ENCODE data around the gene FANCE.

Gene FANCE, protein sequence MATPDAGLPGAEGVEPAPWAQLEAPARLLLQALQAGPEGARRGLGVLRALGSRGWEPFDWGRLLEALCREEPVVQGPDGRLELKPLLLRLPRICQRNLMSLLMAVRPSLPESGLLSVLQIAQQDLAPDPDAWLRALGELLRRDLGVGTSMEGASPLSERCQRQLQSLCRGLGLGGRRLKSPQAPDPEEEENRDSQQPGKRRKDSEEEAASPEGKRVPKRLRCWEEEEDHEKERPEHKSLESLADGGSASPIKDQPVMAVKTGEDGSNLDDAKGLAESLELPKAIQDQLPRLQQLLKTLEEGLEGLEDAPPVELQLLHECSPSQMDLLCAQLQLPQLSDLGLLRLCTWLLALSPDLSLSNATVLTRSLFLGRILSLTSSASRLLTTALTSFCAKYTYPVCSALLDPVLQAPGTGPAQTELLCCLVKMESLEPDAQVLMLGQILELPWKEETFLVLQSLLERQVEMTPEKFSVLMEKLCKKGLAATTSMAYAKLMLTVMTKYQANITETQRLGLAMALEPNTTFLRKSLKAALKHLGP

DNA sequence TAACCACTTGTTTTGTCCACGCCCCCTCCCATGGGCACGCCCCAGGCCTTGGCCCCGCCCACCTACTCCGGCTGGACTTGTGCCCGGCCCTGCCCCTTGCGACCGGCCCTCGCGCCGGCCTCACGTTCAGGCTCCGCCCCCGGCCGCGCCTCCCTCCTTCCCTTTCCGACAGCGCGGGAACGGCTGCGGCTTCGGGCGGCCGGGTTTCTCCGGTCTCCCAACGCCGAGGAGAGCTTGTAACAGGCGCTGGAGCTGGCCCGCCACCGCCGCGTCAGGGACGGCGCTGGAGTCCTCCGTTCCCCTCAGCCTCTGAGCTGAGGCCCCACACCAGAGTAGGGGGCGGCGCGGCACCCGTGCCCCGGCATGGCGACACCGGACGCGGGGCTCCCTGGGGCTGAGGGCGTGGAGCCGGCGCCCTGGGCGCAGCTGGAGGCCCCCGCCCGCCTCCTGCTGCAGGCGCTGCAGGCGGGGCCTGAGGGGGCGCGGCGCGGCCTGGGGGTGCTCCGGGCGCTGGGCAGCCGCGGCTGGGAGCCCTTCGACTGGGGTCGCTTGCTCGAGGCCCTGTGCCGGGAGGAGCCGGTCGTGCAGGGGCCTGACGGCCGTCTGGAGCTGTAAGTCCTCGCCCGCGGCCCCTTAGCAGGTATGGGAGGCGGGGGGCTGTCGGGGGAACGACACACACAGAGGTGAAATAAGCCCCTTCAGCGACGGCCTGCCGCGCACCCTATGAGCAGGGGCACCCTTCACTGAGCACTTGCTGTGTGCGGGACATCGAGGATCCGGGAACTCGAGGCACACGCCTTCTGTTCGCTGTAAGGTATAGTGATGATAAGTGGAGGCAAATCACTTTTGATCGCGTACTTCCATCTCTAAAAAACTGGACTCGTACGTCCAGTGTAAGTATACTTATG lies at the start of gene FANCE:
Gene FANCE (plus strand): TSS at position 156 of the 908 bp plus-strand sequence. CDS start 208 bp downstream, at position 364.
- DNase-seq = peak; percentile 92

DNA sequence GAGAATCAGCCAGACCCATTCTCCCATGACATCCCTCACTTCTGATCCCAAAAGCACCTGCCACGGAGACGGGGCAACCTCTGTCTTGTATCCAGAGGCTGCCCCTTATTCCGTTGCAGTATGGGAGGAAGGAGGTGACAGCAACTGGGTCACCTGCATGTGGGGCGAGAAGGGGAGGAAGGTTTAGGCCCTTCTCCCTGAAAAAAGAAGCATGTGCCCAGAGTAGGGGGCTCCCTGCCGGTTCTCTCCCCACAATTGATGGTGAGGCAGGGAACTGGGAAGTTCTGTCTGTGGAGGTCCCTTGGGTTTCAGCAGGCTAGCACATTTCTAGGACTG lies 49.3 kb upstream of the FANCE start:
- no peak for DNase-seq

DNA sequence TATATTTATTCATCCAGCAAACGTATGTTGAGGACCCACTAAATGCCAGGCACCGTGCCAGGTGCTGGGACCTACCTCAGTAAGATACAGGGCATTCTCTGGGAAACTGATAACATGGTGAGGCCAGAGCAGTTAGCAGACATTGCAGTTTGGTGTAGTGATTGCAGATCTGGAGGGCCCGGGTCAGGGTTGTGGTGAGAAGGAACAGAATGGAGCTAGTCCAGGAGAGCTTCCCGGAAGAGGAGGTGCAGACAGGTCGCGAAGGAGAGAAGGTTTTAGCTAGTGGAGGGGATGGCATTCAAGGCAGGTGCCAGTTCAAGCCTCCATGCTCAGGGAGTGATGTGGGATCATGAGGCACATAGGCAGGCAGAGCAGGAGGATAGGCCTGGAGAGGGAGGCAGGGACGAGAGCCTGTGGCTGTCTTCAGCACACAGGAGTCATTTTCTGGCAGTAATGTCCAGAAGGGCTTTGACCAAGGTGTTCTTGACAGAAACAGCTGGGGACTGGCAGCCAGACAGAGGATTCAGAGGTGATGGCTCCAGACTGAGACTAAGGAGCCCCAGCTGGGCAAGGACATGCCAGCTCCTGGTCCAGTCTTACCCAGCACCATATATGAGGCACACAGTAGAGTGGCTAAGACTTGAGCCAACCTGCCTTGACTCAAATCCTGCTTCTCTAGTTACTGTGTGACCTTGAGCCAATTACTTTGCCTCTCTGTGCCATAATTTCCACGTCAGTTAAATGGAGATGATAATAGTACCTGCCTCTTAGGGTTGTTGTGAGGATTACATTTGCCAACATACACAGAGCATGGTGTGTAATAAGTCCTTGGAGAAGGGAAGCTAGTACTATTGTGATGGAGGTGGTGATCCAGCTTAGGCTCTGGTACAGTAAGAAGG lies 48.3 kb upstream of the FANCE start:
- no peak for DNase-seq

DNA sequence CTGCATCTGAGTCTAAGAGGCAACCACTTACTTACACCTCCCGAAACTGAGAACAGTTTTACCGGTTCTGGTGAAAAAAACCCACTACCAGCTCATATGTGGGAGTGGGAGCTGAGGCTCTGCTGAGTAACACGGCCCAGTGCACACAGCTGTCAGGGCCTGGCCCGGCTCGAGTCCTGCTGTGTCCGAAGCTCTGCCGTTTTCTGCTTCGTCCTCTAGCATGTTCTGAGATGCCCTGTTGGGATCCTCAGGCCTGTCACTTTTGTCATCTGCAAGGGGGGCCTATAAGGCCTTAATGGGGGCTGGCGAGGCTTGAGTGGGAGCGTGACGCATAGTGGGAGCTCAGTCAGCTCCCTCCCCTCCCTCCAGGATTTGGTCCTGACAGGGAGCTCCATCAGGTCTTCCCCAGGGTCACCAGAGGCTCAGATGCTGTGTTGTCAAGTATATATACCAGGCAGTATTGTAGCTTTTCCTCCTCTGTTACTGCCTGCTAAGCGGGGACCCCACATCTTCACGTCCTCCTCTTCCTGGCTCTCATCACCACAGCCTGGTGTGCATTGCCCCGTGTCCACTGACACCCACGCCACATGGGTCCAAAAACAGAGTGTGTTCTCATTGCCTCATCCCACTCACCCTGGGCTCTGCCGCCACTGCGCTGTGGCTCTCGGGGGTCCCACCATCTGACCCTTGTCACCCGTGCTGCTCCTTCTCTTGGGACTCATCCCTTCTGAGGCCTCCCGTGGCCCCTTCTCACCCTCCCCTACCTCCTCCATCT lies 45.2 kb upstream of the FANCE start:
- no peak for DNase-seq

DNA sequence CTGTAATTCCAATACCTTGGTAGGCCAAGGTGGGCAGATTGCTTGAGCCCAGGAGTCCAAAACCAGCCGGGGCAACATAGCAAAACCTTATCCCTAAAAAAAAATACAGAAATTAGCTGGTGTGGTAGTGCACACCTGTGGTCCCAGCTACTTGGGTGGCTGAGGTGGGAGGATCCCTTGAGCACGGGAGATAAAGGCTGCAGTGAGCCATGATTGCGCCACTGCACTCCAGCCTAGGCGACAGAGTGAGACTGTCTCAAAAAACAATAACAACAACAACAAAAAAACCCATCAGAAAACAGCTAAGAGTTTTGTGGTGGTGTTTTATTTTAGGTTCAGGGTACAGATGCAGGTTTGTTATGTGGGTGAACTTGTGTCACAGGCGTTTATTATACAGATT lies 42.9 kb upstream of the FANCE start:
- no peak for DNase-seq

DNA sequence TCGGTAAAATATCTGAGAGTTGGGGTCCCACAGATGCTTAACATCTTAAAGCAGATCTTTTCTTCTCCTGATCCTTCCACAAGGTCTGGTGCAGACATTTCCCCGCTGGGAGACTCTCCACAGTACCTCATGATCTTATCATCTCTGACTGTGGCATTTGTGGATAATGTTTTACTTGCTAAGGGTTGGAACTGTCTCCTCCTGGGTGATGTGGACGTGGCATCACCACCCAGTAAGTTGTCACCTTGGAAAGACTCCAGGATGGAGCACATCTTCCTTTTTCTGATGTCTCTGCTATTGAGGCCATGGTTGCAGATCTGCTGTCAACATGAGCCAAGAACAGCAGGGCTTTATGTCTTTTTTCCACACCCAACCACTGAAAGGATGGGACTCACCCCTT lies 42.0 kb upstream of the FANCE start:
- no peak for DNase-seq

DNA sequence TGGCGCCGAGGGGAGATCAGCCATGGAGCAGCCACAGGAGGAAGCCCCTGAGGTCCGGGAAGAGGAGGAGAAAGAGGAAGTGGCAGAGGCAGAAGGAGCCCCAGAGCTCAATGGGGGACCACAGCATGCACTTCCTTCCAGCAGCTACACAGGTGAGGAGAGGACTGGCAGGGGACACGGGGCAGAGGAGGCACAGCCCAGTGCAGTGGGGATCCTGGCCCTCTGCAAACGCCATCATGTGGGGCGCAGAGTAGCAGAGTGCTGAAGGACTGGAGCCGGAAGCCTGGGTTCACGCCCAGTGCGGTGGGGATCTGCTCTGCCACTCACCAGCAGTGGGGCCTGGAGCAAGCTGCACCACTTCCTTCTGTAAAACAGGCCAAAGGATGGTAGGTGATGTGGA lies 41.1 kb upstream of the FANCE start:
- DNase-seq = no peak

DNA sequence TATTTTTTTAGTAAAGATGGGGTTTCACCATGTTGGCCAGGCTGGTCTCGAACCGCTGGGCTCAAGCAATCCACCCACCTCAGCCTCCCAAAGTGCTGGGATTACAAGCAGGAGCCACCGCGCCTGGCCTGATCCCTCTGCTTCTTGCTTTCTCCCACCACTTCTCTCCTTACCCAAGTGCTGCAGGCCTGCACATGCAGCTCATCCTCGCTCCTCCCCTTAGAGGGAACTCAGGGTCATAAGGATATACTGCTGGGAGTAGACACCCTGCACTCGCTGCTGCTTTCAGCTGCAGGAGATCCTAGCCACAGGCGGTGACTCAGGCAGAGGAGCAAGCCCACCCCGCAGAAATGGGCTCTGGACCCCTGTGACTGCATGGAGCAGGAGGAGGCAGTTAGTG lies 40.0 kb upstream of the FANCE start:
- DNase-seq = no peak

DNA sequence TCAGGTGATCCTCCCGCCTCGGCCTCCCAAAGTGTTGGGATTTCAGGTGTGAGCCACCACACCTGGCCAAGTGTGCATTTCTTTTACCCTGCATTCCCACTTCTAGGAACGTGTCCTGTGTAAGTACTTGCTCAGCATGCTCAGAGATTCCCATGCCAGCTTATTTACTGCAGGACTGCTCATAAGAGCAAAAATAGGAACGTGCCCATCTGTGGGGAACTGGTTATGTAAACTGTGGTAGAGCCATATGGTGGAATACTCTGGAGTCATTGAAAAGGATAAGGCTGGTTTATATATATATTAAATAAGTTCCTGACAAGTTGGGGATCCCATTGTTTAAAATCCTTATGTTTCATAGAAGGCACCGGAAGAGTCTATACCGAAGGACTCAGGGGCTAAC lies 38.2 kb upstream of the FANCE start:
- DNase-seq = no peak

DNA sequence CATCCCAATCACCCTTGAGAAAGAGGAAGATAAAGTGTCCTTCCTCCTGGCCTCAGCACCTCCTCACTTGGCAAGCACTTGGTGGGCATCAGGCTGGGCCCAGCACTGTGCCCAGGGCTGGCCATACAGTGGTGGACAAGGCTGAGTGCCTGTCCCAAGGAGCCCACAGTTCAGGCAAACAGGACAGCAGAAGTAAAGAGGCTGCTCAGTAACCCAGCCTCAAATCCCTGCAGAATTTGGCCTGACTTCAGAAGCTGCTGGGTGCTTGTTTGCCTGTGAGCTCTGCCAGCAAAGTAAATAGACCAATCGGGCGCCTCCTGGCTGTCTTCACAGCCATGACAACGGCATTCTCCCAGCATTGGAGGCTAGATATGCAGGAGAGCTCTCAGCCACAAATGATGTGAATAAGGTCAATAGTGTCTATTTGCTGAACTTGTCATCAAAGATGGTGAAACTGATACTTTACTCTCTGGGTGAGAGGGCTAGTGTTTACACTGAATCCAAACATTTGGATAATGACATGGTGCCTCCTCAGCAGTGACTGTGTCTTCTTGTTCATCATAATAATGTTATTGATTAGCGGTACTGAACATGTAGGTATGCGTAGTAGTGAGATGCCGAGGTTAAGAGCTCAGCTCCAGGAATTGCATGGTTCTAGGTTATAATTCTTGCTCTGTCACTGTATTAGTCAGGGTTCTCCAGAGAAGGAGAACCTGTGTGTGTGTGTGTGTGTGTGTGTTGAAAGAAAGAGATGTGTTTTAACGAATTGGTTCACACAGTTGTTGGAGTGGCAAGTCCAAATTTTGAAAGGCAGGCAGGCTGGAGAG lies 36.9 kb upstream of the FANCE start:
- no peak for DNase-seq

DNA sequence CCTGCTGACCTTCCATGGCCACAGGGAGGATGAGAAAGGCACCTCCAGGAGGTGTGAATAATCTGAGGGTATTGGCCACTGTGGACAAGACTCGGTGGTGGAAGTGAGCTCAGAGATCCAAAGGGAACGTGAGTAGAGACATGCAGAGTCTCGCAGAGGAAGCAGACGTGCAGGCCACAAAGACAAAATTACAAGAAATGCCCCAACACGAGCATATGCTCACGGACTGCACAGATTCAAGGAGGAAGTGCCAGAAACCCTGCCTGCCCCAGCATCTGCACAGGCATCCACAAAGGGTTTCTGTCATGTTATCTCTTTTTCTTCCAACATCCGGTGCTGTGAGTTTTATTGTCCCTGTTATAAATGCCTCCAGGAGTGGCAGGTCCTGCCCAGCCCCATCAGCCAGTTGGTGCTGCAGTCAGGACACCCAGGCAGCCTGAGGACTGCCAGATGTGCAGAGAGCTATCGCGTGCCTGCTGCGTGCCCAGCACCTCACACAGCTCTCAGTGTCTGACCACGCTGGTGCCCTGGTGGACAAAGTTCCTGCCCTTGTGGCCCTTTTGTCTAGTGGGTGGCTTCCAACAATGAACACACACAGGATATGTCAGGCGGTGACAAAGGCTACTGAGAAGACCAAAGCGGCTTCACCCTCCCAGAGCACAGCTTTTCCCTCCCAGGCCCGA lies 34.0 kb upstream of the FANCE start:
- DNase-seq = no peak

DNA sequence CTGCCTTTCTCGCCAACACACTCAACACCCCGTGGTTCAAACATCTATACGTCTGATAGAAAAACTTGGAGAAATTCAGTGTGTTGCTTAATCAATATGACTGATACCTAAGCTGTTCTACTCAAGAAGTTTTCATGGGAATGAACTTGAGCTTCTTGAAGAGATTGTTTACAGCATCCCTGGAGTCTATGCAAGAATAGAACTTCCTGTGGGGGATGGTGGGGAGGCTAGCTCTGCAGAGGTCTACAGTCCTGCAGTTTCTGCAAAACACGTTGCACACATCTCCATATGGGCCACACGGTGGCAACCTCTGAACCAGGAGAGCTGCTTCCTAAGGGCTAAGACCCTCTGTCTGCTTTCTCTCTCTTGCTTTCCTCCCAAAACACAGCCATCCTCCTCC lies 32.7 kb upstream of the FANCE start:
- no peak for DNase-seq

DNA sequence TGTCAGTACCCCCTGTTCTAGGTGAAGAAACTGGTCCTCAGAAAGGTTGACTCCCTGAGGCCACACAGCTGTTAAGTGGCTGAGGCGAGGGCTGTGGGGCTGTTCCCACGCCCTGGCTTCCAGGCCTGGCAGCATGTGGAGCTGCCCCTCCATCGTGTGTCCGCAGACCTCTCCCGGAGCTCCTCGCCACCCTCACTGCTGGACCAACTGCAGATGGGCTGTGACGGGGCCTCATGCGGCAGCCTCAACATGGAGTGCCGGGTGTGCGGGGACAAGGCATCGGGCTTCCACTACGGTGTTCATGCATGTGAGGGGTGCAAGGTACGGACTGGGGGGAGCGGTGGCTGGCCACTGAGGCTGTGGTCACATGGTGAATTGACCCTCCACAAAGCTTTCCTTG lies 32.2 kb upstream of the FANCE start:
- no peak for DNase-seq

DNA sequence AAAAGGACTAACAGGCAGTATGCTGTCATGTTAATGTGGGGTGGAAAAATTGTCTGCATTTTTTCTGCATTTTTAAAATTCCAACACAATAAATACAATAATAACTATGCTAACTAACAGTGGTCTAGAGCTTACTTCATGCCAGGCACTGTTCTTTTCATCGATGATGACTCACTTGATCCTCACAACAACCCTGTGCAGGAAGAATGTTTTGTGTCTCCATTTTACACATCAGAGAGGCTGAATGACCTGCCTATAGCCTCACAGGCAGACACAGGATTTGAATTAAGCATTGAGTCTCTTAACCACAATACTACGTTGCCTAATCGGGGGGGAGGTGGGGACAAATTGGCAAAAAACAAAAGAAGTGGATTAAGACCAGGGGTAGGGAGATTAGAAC lies 26.9 kb upstream of the FANCE start:
- DNase-seq = no peak

DNA sequence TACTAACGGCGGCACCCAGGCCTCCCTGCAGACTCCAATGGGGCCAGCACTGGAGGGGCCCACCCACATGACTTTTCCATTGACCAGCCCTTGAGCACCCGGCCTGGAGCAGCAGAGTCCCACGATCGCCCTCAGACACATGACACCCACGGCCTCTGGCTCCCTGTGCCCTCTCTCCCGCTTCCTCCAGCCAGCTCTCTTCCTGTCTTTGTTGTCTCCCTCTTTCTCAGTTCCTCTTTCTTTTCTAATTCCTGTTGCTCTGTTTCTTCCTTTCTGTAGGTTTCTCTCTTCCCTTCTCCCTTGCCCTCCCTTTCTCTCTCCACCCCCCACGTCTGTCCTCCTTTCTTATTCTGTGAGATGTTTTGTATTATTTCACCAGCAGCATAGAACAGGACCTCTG lies 26.1 kb upstream of the FANCE start:
- DNase-seq = no peak

DNA sequence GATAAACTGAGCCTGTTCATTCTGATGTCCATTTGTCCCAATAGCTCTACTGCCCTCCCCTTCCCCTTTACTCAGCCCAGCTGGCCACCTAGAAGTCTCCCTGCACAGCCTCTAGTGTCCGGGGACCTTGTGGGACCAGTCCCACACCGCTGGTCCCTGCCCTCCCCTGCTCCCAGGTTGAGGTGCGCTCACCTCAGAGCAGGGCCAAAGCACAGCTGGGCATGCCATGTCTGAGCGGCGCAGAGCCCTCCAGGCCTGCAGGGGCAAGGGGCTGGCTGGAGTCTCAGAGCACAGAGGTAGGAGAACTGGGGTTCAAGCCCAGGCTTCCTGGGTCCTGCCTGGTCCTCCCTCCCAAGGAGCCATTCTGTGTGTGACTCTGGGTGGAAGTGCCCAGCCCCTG lies 24.7 kb upstream of the FANCE start:
- DNase-seq = no peak

DNA sequence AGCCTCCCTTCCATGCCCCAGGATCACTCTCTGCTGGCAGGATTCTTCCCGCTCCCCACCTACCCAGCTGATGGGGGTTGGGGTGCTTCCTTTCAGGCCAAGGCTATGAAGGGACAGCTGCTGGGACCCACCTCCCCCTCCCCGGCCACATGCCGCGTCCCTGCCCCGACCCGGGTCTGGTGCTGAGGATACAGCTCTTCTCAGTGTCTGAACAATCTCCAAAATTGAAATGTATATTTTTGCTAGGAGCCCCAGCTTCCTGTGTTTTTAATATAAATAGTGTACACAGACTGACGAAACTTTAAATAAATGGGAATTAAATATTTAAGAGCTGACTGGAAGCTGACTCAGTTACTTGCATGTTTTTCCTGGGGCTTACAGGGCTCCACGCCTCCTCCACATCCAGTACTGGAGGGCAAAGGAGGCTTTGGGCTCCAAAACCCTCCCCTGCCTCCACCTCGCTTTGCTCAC lies 24.3 kb upstream of the FANCE start:
- DNase-seq = no peak

DNA sequence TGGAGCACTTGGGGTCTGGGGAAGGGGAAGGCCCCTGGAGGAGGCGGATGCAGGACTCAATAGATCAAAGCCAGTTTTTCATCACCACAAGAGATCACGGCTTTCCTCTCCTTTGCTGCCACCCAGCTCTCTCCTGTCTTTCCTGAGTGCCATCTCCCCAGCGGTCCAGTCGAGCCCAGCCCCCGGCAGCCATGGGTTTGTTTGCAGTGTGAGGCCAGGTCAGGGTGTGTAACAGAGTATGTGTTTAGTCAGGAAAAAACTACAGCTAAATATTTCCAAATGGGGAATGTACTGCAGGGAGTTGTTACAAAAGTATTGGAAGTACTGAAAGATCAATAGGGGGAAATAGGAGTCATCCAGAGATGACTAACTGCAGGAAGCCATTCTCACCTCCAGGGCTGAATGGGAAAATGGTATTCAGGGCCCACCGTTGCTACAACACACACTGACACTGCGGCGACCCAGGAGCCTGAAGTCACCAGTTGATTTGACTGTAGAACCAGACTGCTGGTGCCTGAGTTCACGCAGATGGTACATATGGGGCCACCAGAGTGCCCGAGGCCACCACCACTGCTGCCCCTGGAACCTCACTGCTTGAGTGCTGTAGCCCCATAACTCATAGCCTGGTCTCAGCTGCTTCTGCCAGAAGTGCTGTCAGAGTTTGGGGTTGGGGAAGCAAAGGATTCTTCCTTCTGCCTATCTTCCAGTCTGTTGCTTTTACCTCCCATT lies 23.6 kb upstream of the FANCE start:
- no peak for DNase-seq

DNA sequence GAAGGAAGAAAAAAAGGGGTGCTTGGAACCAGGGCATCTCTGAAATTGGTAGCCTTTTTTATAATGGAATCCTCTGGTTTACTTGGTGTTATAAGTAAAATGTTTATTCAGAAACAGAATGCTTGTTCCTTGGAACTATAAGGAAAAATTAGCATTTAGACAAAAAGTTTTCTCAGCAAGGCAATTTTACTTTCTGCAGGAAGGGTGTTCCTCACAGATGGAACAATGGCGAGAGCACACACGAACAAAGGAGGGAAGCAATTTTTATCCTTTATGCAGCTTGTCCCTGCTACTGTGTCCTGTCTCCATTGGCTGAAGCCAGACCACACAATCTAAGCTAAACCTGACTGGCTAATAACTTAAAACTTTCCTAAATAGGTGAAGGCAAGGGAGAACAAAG lies 22.7 kb upstream of the FANCE start:
- no peak for DNase-seq

DNA sequence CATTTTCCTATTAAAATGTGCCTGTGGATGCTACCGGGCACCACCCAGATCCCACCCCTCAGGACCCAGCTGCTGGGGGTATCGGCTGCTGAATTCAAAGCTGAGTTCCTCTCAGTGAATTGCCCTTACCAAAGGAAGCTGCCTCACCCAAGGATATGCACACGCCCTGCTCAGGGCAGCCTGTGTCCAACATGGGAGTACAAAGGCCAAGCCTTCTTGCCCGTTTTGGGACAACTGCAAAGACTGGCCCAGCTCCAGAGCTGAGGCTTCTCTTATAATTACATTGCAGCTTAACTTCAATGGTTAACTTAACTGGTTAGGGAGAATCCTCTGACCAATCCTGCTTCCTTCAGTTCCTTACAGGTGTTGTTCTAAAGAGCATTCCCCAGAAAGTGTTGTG lies 19.8 kb upstream of the FANCE start:
- no peak for DNase-seq
